ENCODE measurements around the gene XXYLT1. TPM values are rescaled to one million over a fixed set of nuclear protein-coding genes. Genes with fewer than 3 reads are reported as not detected.

Gene XXYLT1, protein sequence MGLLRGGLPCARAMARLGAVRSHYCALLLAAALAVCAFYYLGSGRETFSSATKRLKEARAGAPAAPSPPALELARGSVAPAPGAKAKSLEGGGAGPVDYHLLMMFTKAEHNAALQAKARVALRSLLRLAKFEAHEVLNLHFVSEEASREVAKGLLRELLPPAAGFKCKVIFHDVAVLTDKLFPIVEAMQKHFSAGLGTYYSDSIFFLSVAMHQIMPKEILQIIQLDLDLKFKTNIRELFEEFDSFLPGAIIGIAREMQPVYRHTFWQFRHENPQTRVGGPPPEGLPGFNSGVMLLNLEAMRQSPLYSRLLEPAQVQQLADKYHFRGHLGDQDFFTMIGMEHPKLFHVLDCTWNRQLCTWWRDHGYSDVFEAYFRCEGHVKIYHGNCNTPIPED
- total RNA-seq (2021) = 21.4 to 23.4 TPM (median 22.5 TPM) in 3 replicates
- percentile 64 among the genes with signal in this experiment for Bru-seq, nascent RNA
- long read RNA-seq, experiment 1, transcript XXYLT1-201 (4 exons, 2,727 nt) = major isoform, 93 of 114 reads
- long read RNA-seq, experiment 1, partial matches to known transcripts = 2 of 114 reads
- long read RNA-seq, experiment 1, other reads (novel, unspliced or antisense) = 18 of 114 reads
- long read RNA-seq, experiment 2, transcript XXYLT1-201 (4 exons, 2,727 nt) = major isoform, 21 of 36 reads
- long read RNA-seq, experiment 2, partial matches to known transcripts = 2 of 36 reads
- long read RNA-seq, experiment 2, other reads (novel, unspliced or antisense) = 13 of 36 reads
- long read RNA-seq, experiment 3, partial matches to known transcripts = 0 of 4 reads
- long read RNA-seq, experiment 3, other reads (novel, unspliced or antisense) = 3 of 4 reads

DNA sequence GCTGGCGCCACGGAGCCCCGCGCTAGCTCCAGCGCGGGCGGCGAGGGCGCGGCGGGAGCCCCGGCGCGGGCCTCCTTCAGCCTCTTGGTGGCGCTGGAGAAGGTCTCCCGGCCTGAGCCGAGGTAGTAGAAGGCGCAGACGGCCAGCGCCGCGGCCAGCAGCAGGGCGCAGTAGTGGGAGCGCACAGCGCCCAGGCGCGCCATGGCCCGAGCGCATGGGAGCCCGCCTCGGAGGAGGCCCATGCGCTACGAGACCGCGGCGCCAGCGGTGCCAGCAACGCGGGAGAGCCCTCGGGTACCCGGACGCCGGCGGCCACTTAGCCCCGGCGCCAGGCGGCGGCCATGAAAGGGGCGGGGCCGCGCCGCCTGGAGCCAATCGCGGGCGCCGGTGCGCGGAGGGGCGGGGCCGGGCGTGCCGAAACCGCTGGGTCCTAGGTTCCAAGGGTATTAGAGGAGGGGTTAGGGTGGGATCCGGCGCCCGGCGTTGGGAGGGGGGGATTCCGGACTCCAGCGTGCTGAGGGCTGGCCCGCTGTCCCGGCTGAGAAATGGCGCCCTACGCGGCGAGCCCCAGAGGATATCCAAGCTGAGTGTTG, at the start of gene XXYLT1:
Gene XXYLT1 (minus strand): TSS at position 343 of the 593 bp plus-strand sequence. CDS start 101 bp downstream, at position 242.
- Mint-ChIP-seq H3K9me3 (no peaks in the 10 kb centered on the region), H3K27ac (no peak within 1 kb of the TSS; the same call in 1 of the 2 replicates), H3K36me3 (peaks cover 7% of the 10 kb centered on the region), H3K4me1 (peaks cover 24% of the 10 kb centered on the region), H3K4me3 (peak within 1 kb of the TSS; percentile 84), H3K27me3 (ENCODE audit: low read depth) (no peaks in the 10 kb centered on the region)
- CTCF ChIA-PET = interaction anchor here (0.6 to 3.4 kb wide), 67 partner anchors 8 to 1328 kb away, joined by 3 to 49 read pairs (median 4); partner anchors contain the start of genes ACAP2, FAM43A, LSG1 and PPP1R2
- DNase-seq (ENCODE audit: low spot score) = peak; percentile 94
- ATAC-seq = peak; percentile 92
- POLR2A ChIA-PET = interaction anchor here (0.6 to 2.6 kb wide), 7 partner anchors 10 to 583 kb away, joined by 3 to 10 read pairs (median 6); partner anchors contain the start of genes ACAP2 and PPP1R2
- TF ChIP-seq, protein P1, sequence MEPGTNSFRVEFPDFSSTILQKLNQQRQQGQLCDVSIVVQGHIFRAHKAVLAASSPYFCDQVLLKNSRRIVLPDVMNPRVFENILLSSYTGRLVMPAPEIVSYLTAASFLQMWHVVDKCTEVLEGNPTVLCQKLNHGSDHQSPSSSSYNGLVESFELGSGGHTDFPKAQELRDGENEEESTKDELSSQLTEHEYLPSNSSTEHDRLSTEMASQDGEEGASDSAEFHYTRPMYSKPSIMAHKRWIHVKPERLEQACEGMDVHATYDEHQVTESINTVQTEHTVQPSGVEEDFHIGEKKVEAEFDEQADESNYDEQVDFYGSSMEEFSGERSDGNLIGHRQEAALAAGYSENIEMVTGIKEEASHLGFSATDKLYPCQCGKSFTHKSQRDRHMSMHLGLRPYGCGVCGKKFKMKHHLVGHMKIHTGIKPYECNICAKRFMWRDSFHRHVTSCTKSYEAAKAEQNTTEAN (CRISPR knock-in tag; IDR thresholded peaks at IDR 0.05) = 0 out of 2 replicates have a peak, but pooled peaks have one; percentile 4
- TF ChIP-seq ZNF423 (CRISPR knock-in tag; IDR thresholded peaks at IDR 0.05) (no peak), CREB1 (CRISPR knock-in tag; IDR thresholded peaks at IDR 0.05) (no peak), ZNF219 (CRISPR knock-in tag; IDR thresholded peaks at IDR 0.05; ENCODE audit: borderline replicate concordance) (peak; percentile 17; the same call in 1 of the 2 replicates), TEAD1 (CRISPR knock-in tag; IDR thresholded peaks at IDR 0.05) (peak; percentile 62; the same call in 1 of the 2 replicates), JUN (CRISPR knock-in tag; IDR thresholded peaks at IDR 0.05) (peak; percentile 89; the same call in 1 of the 2 replicates), TEAD4 (CRISPR knock-in tag; IDR thresholded peaks at IDR 0.05) (0 out of 2 replicates have a peak, but pooled peaks have one; percentile 6), NR3C1 (CRISPR knock-in tag; conservative IDR thresholded peaks at IDR 0.05; ENCODE audit: low read depth) (no peak), ZBTB21 (CRISPR knock-in tag; IDR thresholded peaks at IDR 0.05; ENCODE audit: borderline replicate concordance) (no peak), CBFB (CRISPR knock-in tag; IDR thresholded peaks at IDR 0.05; ENCODE audit: low read depth) (no peak), JAZF1 (CRISPR knock-in tag; IDR thresholded peaks at IDR 0.05) (no peak), NFYB (CRISPR knock-in tag; conservative IDR thresholded peaks at IDR 0.05; ENCODE audit: low read depth) (peak; percentile 64), MYBL2 (CRISPR knock-in tag; IDR thresholded peaks at IDR 0.05) (no peak), ZNF671 (CRISPR knock-in tag; IDR thresholded peaks at IDR 0.05) (0 out of 2 replicates have a peak, but pooled peaks have one; percentile 1), ETV6 (CRISPR knock-in tag; IDR thresholded peaks at IDR 0.05) (no peak), SOX15 (CRISPR knock-in tag; IDR thresholded peaks at IDR 0.05) (no peak)
- TF ChIP-seq, protein P2, sequence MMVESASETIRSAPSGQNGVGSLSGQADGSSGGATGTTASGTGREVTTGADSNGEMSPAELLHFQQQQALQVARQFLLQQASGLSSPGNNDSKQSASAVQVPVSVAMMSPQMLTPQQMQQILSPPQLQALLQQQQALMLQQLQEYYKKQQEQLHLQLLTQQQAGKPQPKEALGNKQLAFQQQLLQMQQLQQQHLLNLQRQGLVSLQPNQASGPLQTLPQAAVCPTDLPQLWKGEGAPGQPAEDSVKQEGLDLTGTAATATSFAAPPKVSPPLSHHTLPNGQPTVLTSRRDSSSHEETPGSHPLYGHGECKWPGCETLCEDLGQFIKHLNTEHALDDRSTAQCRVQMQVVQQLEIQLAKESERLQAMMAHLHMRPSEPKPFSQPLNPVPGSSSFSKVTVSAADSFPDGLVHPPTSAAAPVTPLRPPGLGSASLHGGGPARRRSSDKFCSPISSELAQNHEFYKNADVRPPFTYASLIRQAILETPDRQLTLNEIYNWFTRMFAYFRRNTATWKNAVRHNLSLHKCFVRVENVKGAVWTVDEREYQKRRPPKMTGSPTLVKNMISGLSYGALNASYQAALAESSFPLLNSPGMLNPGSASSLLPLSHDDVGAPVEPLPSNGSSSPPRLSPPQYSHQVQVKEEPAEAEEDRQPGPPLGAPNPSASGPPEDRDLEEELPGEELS (CRISPR knock-in tag; IDR thresholded peaks at IDR 0.05) = 0 out of 2 replicates have a peak, but pooled peaks have one; percentile 4
- TF ChIP-seq, protein P3, sequence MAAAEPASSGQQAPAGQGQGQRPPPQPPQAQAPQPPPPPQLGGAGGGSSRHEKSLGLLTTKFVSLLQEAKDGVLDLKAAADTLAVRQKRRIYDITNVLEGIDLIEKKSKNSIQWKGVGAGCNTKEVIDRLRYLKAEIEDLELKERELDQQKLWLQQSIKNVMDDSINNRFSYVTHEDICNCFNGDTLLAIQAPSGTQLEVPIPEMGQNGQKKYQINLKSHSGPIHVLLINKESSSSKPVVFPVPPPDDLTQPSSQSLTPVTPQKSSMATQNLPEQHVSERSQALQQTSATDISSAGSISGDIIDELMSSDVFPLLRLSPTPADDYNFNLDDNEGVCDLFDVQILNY (CRISPR knock-in tag; IDR thresholded peaks at IDR 0.05) = peak; percentile 54; the same call in 1 of the 2 replicates
- TF ChIP-seq, protein P4, sequence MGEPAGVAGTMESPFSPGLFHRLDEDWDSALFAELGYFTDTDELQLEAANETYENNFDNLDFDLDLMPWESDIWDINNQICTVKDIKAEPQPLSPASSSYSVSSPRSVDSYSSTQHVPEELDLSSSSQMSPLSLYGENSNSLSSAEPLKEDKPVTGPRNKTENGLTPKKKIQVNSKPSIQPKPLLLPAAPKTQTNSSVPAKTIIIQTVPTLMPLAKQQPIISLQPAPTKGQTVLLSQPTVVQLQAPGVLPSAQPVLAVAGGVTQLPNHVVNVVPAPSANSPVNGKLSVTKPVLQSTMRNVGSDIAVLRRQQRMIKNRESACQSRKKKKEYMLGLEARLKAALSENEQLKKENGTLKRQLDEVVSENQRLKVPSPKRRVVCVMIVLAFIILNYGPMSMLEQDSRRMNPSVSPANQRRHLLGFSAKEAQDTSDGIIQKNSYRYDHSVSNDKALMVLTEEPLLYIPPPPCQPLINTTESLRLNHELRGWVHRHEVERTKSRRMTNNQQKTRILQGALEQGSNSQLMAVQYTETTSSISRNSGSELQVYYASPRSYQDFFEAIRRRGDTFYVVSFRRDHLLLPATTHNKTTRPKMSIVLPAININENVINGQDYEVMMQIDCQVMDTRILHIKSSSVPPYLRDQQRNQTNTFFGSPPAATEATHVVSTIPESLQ (CRISPR knock-in tag; IDR thresholded peaks at IDR 0.05) = no peak
- TF ChIP-seq, protein P5, sequence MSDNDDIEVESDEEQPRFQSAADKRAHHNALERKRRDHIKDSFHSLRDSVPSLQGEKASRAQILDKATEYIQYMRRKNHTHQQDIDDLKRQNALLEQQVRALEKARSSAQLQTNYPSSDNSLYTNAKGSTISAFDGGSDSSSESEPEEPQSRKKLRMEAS (CRISPR knock-in tag; IDR thresholded peaks at IDR 0.05) = peak; percentile 20; the same call in 1 of the 2 replicates
- TF ChIP-seq, protein P6, sequence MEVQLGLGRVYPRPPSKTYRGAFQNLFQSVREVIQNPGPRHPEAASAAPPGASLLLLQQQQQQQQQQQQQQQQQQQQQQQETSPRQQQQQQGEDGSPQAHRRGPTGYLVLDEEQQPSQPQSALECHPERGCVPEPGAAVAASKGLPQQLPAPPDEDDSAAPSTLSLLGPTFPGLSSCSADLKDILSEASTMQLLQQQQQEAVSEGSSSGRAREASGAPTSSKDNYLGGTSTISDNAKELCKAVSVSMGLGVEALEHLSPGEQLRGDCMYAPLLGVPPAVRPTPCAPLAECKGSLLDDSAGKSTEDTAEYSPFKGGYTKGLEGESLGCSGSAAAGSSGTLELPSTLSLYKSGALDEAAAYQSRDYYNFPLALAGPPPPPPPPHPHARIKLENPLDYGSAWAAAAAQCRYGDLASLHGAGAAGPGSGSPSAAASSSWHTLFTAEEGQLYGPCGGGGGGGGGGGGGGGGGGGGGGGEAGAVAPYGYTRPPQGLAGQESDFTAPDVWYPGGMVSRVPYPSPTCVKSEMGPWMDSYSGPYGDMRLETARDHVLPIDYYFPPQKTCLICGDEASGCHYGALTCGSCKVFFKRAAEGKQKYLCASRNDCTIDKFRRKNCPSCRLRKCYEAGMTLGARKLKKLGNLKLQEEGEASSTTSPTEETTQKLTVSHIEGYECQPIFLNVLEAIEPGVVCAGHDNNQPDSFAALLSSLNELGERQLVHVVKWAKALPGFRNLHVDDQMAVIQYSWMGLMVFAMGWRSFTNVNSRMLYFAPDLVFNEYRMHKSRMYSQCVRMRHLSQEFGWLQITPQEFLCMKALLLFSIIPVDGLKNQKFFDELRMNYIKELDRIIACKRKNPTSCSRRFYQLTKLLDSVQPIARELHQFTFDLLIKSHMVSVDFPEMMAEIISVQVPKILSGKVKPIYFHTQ (CRISPR knock-in tag; IDR thresholded peaks at IDR 0.05) = no peak
- TF ChIP-seq, protein P7, sequence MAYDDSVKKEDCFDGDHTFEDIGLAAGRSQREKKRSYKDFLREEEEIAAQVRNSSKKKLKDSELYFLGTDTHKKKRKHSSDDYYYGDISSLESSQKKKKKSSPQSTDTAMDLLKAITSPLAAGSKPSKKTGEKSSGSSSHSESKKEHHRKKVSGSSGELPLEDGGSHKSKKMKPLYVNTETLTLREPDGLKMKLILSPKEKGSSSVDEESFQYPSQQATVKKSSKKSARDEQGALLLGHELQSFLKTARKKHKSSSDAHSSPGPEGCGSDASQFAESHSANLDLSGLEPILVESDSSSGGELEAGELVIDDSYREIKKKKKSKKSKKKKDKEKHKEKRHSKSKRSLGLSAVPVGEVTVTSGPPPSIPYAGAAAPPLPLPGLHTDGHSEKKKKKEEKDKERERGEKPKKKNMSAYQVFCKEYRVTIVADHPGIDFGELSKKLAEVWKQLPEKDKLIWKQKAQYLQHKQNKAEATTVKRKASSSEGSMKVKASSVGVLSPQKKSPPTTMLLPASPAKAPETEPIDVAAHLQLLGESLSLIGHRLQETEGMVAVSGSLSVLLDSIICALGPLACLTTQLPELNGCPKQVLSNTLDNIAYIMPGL (CRISPR knock-in tag; IDR thresholded peaks at IDR 0.05) = peak; percentile 43
- TF ChIP-seq, protein P8, sequence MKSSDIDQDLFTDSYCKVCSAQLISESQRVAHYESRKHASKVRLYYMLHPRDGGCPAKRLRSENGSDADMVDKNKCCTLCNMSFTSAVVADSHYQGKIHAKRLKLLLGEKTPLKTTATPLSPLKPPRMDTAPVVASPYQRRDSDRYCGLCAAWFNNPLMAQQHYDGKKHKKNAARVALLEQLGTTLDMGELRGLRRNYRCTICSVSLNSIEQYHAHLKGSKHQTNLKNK (CRISPR knock-in tag; IDR thresholded peaks at IDR 0.05) = 0 out of 2 replicates have a peak, but pooled peaks have one; percentile 28

Measured in WTC11 (cell line).